Transverse colon (tissue), 4 donors: ENCODE data around the gene ZNF638. TPM values are rescaled to one million over a fixed set of nuclear protein-coding genes. Genes with fewer than 3 reads are reported as not detected.

Experiments
- DNase-seq: peaks from one replicate; pipeline ENCODE4 v3.0.0-alpha.2; 2019
- H3K27ac ChIP-seq, 4 donors: fragments of 200-600 bp; sonication (generic); 2 replicates each; pipeline ENCODE4 v1.5.1; 2016 to 2018; ENCODE audit warnings: inconsistent platforms in 4 of 4
- H3K27me3 ChIP-seq: fragments of 200-600 bp; sonication (generic); 2 replicates; pipeline ENCODE4 v1.5.1; 2017; ENCODE audit warnings: inconsistent platforms
- H3K36me3 ChIP-seq, 4 donors: fragments of 200-600 bp; sonication (generic); 2 replicates each; pipeline ENCODE4 v1.5.1; 2017 to 2019; ENCODE audit warnings: inconsistent platforms in 4 of 4
- H3K4me1 ChIP-seq, 4 donors: fragments of 200-600 bp; sonication (generic); 2 replicates each; pipeline ENCODE4 v1.5.1; 2017 to 2020; ENCODE audit warnings: inconsistent platforms in 4 of 4
- H3K4me3 ChIP-seq, 4 donors: fragments of 200-600 bp; sonication (generic); 1 replicate in 1 of 4; 2 replicates in 3 of 4; pipeline versions ENCODE4 v1.5.1 to v1.6.1; 2017 to 2019; ENCODE audit warnings: inconsistent platforms in 4 of 4
- H3K9me3 ChIP-seq, 2 donors: fragments of 200-600 bp; sonication (generic); 2 replicates each; pipeline ENCODE4 v1.5.1; 2017 to 2019; ENCODE audit warnings: inconsistent platforms in 2 of 2
- CTCF ChIP-seq, 5 experiments: fragments of 200-600 bp in 3 of 5; fragments of 450-650 bp in 2 of 5; sonication (generic) in 3 of 5; IDR thresholded peaks; 1 replicate in 2 of 5; 2 replicates in 3 of 5; pipeline ENCODE4 v1.5.1; 2016 to 2017; ENCODE audit warnings: antibody characterized with exemption in 5 of 5, inconsistent platforms in 3 of 5, mild to moderate bottlenecking in 2 of 5, moderate library complexity in 1 of 5
- EP300 ChIP-seq: sonication (generic); formaldehyde crosslinking; IDR thresholded peaks from one replicate; pipeline ENCODE4 v1.6.1; 2017; ENCODE audit warnings: antibody characterized with exemption, low read depth
- POLR2A ChIP-seq: fragments of 450-650 bp; IDR thresholded peaks from one replicate; pipeline ENCODE4 v1.6.1; 2016; ENCODE audit warnings: antibody characterized with exemption, mild to moderate bottlenecking, moderate library complexity
- POLR2AphosphoS5 ChIP-seq, 3 donors: sonication (generic); formaldehyde crosslinking; IDR thresholded peaks; one replicate each; pipeline ENCODE4 v1.6.1; 2016; ENCODE audit warnings: antibody characterized with exemption in 3 of 3
- WGBS, 2 donors: methylation state at CpG; one replicate each; pipeline ENCODE4 v1.1.5; 2018; ENCODE audit warnings: low coverage in 1 of 2; 5-methylcytosine and 5-hydroxymethylcytosine counted together
- in situ Hi-C, 4 donors: fragments of 200-750 bp; cut with MboI; loops; one replicate each; pipeline versions ENCODE4 v1.15.0 to v1.15.1; 2017; ENCODE audit warnings: low sequenced_read_pairs in 3 of 4, low pct_ligation_motif_present in 1 of 4, low pct_unique_long_range_greater_than_20kb in 1 of 4
- intact Hi-C: fragments of 100-400 bp; cut with DNase I; formaldehyde crosslinking; loops from one replicate; pipeline ENCODE4 v1.15.1; 2023; ENCODE audit warnings: low total_unique reads
- total RNA-seq, 4 donors: library from RNA; depleted of rRNA; stranded (reverse); fragments of >200 nt; gene quantifications; one replicate each; pipeline ENCODE4 v1.1.0, GENCODE V29; 2016

Gene ZNF638
- total RNA-seq, 4 donors from 2014 or later, result 99.9 to 181 (median 142) TPM

DNA sequence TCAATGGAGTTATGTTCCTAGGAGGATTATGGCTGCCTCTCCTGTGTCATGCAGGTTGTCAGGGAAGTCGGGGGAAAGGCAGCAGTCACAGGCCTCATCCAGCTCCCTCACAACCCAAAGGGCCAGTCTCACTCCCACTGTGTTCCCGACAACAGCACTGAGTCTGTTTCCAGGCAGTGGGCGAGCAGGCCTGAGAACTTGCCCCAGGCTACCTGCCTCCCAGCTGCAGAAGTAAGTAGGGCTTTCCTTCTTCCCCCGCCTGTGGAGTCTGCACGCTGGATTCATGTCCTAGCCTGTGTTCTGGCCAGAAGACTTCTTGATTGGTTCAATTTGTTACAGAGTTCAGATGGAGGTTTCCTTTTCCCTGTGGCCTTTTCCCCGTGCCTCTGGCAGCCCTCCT, 8.2 kb upstream of the ZNF638 start:
- intact Hi-C loops (no loop called here), in situ Hi-C loops (no loop called here)
- Histone ChIP-seq H3K4me1 (peaks cover 0 to 4% (median 0%) of the 10 kb centered on the region in 4 donors), H3K9me3 (peaks cover 3 to 7% of the 10 kb centered on the region in 2 donors), H3K27ac (no peak overlapping the region), H3K4me3 (no peak overlapping the region), H3K27me3 (no peaks in the 10 kb centered on the region), H3K36me3 (no peaks in the 10 kb centered on the region)
- no peak for DNase-seq
- WGBS, 2 donors, result 90% methylated on average over 6 of the region's 6 CpGs; no CpG with 5 or more reads in 1 of the 2 donors
- no peak for TF ChIP-seq POLR2A
- no peak for TF ChIP-seq EP300
- TF ChIP-seq POLR2AphosphoS5 (IDR thresholded peaks at IDR 0.05), result no peak
- no peak for TF ChIP-seq CTCF (IDR thresholded peaks at IDR 0.05)

DNA sequence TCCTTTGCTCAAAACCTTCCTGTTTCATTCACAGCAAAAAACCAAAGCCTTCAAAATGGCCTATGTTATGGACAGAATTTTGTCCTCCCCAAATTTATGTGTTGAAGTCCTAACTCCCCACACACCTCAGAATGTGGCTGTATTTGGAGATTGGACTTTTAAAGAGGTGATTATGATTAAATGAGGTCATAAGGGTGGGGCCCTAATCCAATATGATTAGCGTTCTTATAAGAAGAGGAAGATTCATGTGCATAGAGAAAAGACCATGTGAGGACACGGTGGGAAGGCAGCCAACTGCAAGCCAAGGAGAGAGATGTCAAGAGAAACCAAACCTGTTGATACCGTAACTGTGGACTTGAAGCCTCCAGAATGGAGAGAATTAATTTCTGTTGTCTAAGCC, 4.6 kb upstream of the ZNF638 start:
- no peaks in the 10 kb centered on the region for H3K36me3 ChIP-seq
- no peaks in the 10 kb centered on the region for H3K27me3 ChIP-seq
- peaks cover 0 to under 1% of the 10 kb centered on the region in 2 donors for H3K9me3 ChIP-seq
- no peak for DNase-seq
- in situ Hi-C loops (no loop called here), intact Hi-C loops (no loop called here)
- 93 to 94% methylated on average over 2 to 3 of the region's 3 CpGs for WGBS, 2 donors
- no peak for TF ChIP-seq CTCF (IDR thresholded peaks at IDR 0.05)
- TF ChIP-seq POLR2AphosphoS5 (IDR thresholded peaks at IDR 0.05), result no peak
- no peak for TF ChIP-seq POLR2A
- no peak for TF ChIP-seq EP300
- H3K27ac ChIP-seq, result no peak overlapping the region
- peaks cover 0 to 4% (median 0%) of the 10 kb centered on the region in 4 donors for H3K4me1 ChIP-seq
- H3K4me3 ChIP-seq, result no peak overlapping the region

DNA sequence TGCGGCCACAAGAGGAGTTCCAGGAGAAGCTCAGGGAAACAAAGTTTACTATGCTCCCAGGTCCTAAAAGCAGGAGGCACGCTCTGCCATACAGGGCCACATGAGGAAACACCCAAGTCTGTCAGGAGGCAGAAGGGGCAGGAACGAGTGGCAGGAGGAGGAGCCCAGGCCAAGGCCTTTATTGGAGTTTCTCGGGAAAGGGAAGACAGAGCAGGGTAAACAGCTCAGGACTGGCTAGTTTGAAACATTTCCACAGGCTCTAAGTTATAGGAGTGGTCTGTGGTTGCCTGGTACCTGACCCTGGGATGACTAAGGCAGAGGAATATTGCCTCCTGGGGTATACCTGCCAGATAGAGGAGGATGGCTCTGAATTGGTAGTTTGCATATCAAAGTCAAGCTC, 3.7 kb upstream of the ZNF638 start:
- 47 to 48% methylated on average over 4 of the region's 4 CpGs for WGBS, 2 donors
- no peaks in the 10 kb centered on the region for H3K9me3 ChIP-seq
- H3K27ac ChIP-seq, result peak overlapping the region in 2 of 4 donors; percentile 20 to 27
- peak; percentile 51 for DNase-seq
- in situ Hi-C loops (no loop called here), intact Hi-C loops (no loop called here)
- no peak overlapping the region for H3K4me3 ChIP-seq
- TF ChIP-seq POLR2A (no peak), POLR2AphosphoS5 (IDR thresholded peaks at IDR 0.05) (no peak), EP300 (no peak), CTCF (IDR thresholded peaks at IDR 0.05) (no peak)
- H3K4me1 ChIP-seq, result peaks cover 0 to 4% (median 2%) of the 10 kb centered on the region in 4 donors
- H3K36me3 ChIP-seq, result no peaks in the 10 kb centered on the region
- no peaks in the 10 kb centered on the region for H3K27me3 ChIP-seq

DNA sequence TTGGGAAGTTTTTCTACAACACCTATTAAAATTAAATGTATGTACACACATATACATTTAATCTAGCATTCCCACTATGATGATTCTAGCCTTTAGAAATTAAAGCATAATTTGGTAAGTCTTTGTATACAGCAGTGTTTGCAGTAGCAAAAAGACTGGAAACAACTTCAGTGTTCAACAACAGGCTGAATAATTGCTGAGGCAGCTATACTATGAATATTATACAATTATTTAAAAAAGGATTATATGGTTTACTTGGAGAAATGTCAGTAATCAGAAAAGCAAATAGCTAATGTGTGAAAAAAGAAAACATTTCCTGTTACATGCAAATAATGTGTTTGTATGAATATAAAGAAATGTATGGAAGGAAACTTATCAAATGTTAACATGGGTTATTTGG, 1.4 kb upstream of the ZNF638 start:
- Histone ChIP-seq H3K27ac (no peak overlapping the region), H3K4me1 (peaks cover 3 to 26% (median 20%) of the 10 kb centered on the region in 4 donors), H3K4me3 (no peak overlapping the region), H3K36me3 (peaks cover 0 to 3% (median 0%) of the 10 kb centered on the region in 4 donors), H3K27me3 (no peaks in the 10 kb centered on the region), H3K9me3 (no peaks in the 10 kb centered on the region)
- intact Hi-C loops (no loop called here), in situ Hi-C loops (no loop called here)
- TF ChIP-seq POLR2AphosphoS5 (IDR thresholded peaks at IDR 0.05) (no peak), CTCF (IDR thresholded peaks at IDR 0.05) (no peak), POLR2A (no peak), EP300 (no peak)
- no peak for DNase-seq
